Fibroblast of skin of abdomen (primary cell): ENCODE results near the gene SMIM1.

ENCODE experiments used
- DNase-seq: peaks from one replicate; pipeline ENCODE4 v3.0.0-alpha.2; 2013

SMIM1 gene

DNA sequence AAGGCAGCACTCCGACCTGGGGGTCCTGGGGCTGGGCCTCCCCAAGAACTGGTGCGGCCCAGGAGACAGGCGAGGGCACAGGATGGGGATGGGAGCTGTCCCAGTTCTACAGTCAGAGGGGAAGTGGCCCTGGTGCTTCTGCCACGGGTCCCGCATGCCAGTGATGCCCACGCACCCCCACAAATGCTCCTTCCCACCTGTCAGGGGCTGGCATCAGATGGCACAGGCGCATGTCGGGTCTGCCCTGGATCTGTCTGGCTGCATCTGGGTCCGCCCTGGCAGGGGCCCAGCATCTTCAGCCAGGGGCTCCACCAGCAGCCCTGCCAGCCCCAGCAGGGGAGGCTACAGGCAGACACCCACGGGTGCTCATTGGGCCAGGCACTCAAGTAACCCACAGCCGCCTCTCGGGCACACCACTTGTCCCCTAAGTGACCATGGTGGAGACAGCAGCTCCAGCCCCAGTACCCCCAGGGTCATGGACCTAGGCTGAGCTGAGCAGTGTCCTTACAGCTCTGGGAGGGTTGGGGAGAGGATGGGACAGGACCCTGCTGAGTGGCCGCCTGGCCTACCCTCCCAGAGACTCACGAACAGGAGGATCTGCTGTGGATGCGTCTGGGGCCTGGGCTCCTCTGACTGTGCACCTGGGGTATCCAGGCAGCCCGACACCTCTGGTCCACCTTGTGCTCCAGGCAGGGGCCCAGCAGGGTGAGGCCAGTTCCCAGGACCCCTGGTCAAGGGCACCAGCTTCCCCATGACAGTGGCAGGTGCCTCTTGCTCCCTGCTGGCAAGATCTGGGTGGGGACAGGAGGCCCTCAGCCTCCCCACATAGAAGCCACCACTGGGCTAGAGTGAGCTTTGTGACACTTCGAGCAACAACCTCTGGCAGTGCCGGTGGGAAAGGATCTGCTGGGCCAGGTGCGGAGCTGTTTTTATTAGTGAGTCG, 5.4 kb downstream of the SMIM1 start:
- DNase-seq = no peak

DNA sequence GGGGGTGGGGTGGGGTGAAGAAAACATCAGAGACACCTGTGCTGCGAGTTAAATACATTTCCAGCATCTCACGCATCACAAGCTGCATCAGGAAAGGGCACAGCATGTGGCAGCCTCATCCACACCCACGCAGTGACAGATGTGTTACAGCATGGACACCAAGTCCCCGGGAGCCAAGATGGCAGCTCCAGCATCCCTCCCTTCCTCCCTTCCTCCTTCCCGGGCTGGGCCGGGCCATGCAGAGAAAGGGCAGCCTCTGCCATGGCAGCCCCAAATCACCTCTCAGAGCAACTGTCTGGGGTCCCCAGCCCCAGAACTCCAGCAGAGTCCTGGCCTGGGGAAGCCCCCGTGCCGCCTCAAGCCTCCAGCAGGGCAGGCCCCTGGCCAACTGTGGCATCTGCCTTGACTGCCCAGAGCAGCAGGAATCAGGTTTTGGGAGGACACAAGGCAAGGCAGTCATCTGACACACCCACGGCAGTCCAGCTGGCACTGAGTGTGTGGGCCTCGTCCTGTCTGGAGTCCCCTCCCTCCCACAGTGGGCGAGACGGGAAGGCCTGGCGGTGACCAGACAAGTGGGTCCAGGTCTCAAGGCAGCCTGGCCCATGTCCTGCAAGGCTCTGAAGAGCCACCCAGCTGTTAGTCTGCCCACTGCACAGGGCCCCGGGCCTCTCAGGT, 6.2 kb downstream of the SMIM1 start:
- no peak for DNase-seq

DNA sequence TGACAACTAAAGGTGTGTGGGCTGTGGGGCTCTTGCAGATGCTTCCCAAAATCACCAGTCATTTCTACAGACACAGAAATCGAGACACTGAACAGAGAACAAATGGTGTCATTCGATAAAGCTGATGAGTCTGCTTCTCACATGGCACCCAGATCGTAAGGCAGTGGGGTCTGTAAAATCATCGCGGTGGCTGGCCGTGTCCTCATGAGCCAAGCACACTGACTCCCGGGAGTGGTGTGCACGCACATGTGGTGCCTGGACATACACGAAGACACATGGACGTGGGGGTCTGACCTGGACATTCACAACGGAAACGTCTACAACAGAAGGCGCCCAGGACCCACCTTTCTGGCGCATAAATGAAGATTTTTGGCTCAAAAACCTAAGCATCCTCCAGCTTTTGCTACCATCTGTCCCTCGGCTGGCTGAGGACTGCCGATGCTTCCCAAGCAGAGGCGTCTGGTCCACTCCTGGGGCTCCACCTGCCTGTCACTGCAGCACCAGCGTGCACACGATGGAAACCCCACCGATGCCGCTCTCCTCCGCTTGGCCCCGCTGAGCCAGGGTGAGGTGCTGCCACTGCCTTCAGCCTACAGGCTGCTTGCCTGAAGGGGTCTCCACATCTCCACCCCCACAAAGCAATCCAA, 6.8 kb downstream of the SMIM1 start:
- no peak for DNase-seq

DNA sequence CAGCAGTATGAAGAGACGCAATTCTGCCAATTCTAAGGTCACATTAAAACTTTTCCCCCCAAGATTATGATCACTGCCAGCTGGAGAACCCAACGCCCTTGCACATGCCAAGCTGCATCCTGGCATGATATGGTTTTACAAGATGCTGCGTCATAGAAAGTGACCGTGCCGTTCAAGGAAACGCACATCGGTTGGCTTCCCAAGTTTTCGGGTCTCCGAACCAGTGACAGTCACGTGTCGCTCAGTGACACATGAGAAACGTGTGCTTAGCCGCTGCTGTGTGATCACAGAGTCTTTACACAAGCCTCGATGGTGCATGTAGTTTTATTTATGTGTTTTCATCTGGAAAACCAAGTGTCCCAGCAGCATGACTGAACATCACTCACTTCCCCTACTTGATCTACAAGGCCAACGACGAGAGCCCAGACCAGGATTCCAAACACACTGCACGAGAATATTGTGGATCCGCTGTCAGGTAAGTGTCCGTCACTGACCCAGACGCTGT, 7.4 kb downstream of the SMIM1 start:
- DNase-seq = no peak

DNA sequence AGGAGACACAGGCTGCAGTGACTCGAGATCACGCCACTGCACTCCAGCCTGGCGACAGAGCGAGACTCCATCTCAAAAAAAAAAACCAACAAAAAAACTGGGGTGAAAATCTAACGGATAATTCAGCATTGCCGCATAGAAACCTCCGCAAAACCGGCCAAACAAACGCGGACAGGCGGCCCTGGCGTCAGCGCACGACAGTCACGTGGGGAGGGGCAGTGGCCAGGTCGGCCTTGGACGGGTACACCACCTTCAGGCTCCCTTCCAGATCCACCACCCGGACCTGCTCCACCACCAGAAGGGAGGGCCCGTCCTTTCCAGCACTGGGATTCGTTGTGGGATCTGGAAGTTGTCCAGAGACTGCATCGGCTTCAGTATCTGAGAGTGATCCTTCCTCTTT, 8.4 kb downstream of the SMIM1 start:
- no peak for DNase-seq

DNA sequence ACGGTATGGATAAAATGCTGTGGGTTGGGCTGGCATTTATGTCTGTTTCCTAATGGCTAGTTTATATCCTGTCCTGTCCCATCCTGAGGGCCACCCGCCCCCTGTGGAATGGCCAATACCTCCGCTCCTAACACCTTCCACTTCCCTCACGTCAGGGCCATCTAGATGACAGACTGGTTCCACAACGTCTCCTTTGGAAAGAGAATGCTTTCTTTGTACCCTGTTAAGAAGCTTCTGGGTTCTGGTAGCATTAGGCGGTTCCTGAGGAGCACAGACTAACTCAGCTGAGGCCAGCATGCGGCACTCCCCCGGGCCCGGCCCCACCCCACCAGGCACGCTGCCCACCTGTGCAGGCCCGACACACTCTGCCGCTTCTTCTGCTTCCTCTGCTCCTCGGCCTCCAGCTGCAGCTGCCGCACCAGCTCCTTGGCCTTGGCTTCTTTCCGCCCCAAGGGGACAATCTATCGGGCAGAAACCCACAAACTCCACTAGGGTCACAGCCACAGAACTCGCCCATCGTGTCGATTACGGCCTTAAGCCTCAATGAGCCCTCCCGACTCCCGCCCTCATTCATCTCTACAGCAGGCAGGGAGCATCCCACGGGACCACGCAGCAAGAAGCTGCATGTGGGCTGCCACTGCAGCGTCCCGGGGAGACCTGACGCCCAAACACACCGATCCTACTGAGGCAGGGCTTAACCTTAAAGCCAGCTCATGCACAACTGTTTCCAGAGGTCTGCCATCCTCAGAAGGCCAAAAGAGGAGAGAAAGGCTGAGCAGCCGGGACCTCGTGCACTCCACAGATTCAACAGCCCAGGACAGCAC, 11.3 kb downstream of the SMIM1 start:
- DNase-seq = no peak

- DNase-seq = no peak
Measured at GRCh38 chr1:3785045-3785444, 12.5 kb downstream of the SMIM1 start.

DNA sequence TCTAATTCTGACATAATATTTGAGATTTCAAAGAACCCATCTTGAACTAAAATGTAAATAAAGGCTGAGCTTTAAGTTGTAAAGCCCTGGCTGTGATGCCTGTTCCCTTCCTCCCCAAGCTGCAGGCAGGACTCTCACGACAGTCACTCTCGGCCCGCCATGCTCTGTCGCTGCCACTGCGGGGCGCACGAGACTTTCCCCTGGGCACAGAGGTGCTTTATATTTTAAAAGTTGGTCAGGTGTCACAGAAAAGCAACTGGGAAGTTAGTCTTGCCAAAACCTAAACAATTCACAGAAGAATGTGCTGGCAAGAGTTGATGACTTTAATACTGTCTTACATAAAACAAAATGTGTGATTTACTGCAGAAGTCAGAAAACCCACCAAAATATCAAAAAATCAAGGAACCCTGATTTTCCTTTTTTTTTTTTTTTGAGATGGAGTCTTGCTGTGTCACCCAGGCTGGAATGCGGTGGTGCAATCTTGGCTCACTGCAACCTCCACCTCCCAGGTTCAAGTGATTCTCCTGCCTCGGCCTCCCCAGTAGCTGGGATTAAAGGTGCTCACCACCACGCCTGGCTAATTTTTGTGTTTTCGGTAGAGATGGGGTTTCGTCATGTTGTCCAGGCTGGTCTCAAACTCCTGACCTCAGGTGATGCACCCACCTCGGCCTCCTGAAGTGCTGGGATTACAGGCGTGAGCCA, 13.1 kb downstream of the SMIM1 start:
- DNase-seq = no peak

DNA sequence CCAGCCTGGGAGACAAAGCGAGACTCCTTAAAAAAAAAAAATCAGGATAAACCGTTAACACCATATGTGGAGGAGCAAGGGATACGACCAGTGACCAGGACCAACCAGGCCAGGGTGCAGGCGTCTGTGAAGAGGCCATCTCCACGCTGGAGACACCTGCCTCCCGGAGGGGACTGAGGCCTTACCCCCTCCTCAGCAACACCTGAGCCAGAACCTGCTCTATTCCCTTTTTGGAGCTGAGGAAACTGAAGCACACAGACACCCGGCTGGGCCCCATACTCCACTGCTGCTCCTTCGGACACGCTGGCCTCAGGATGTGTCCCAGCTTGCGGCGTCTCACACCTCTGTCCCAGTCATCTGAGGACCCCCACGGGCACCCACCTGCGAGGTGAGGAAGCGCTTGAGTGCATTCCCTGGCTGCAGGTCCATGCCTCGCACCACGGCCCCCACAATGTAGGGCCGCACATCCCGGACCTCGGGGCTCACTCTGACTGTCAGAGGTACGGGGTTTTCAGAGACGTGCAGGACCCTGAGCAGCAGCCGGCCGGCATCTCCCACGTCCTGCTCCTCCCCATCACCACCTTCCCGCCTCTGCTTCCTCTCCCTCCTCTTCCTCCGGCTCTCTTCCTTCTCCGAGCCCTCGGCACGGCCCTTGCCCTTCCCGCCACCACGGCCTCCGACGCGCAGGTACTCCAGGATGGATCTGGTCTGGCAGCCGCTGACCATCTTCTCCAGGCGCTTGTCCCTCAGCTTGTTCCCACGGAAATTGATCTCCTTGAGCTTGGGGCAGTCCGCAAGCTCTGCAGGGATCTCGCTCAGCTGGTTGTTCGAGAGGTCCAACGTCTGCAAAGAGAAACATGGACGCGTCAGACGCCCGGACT, 14.2 kb downstream of the SMIM1 start:
- DNase-seq = no peak

DNA sequence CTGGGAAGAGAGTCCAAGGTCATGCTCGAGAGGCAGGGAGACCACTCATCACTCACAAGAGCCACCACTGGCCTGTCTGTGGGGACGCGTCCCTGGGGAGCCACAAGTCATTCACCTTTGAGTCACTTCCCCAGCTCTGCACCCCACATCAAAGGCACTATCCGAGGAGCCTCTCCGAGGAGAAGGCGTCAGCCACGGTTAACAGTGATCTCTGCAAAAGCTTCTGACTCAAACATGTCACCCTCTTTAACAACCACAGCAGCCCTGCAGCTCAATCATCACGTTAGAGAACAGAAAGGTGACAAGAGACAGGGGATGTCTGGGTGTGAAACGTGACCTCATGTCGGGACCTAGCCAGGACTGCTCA, 14.8 kb downstream of the SMIM1 start:
- DNase-seq = no peak

DNA sequence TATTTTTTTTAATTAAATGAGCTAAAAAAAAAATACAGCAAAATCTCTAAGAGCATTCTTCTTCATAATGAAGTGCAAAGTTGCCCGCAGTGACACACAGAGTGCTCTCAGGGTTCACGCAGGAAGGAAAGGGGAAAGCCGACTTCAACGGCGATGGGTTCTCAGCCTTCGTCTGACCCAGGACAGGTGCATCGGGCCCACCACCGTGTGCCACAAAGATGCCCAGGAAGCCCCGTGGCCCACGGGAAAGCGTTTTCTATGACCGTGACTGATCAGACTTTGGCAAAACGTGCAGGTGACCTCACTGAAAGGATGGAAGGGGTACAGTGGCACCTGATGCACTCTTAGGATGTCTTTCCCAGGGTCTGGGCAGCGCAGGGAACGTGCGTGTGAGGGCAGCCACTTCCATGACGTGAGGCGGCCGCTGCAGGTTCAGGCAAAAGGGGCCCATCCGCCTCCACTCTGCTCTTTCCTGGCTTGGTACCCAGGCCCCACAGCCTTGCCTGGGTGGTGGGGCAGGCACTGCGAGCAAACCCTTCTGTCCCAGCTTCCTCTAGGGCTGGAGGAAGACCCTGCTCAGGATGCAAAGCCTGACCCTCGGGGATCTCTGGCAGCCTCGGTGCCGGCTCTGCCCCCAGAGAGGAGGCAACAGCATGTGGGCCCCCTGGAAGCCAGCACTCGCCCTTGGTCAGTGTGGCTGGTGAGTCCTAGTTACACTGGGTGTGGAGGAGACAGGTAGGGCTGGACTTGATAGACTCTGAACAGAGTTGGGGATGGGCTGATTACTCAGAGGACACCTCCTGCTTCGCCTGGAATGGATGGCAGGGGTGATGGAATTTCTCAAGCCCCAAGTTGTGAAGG, 15.4 kb downstream of the SMIM1 start:
- DNase-seq = no peak

DNA sequence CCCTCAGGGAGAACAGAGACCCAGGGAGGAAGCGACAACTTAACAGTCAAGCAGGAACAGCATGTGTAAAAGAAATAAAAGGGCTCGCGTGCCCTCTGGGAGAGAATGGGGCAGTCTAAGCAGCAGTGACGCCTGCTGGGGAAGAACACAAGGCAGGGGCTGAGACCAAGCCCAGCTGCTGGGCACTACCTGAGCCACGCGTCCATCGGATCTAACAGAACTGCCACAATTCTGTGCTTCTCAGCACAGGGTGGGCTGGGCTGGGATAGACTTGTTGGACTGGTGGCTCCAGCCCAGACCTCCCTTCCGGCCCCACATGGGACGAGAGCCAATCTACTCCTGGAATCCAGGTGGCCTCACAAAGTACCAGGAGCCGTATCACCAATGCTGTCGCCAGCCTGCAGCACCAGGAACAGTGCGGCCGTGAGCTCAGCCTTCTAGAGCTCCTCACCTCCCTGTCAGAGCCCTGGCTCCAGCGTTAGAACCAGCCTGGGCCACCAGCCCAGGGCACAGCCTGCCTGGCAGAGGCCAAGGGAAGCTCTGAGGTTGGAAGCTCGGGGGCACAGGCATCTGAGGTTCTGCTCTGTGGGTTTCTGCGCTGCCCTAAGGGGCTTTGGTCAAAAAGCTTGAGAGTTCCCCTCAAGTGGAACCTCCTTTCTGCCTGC, 16.3 kb downstream of the SMIM1 start:
- DNase-seq = no peak

GRCh38 chr1:3789421-3790300, 17.1 kb downstream of the SMIM1 start:
- DNase-seq = no peak

GRCh38 chr1:3790500-3790923, 18.0 kb downstream of the SMIM1 start:
- DNase-seq = no peak

DNA sequence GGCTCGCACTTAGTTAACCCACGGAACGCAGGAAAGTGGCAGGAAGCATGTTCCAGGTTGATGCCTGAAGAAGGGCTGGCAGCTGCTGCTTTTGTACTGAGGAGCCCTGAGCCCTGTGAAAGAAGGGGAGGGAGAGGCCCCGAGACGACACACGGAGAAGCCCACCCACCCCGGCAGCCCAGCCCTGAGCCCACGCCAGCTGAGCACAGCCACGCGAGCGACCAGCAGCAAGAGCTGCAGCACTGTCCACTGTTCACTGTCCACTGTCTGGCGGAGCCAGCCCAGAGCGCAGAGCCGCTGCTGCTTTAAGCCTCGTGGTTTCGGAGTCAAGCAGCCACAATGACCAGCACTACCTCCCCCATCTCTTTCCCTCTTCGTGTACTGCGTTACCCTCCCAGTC, 18.4 kb downstream of the SMIM1 start:
- DNase-seq = no peak

DNA sequence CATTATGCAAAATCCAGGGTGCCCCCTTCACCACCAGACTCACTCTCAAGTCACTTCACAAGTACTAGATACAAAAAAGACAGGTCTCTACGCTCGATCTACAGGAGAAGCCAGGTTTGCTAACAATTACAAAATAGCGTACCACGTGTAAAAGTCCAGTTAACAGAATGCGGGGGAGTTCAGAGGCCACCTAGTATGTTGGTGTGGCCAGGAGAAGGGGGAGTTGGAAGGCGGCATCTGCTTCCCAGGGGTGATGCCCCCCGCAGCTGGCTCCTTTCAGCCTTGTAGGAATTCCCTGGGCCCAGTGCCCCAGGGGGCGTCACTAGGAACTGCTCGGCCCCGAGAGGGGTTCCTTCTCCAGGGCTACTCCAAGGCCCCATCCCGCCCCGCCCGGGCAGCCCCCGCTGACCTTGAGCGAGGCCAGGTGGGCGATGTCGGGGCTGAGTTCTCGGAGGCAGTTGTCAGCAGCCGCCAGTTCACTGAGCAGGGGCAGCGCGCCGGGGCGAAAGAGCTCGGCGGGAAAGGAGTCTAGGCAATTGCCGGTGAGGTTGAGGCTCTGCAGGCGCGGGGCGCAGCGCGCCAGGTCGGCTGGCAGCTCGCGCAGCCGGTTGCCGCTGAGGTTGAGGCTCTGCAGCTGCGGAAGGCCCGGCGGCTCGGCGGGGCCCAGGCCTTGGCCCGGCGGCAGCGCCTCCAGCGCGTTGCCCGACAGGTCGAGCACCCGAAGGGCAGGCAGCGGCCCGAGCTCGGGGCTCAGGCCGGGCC, 23.1 kb downstream of the SMIM1 start:
- DNase-seq = no peak
